Endothelial cell of umbilical vein (primary cell): Measurements from ENCODE around the gene RAB39A. TPM values are rescaled to one million over a fixed set of nuclear protein-coding genes. Genes with fewer than 3 reads are reported as not detected.

Source experiments
- BruUV-seq: library from RNA; stranded (reverse); fragments of 400-500 nt; replicated peaks from 2 replicates; lab custom pipeline; 2021; lab: Mats Ljungman, UMichigan
- CTCF ChIA-PET: fragments of 300-600, 350-600 bp; sonication (Branson Sonifier 250); formaldehyde crosslinking; loops from one replicate; lab custom pipeline; 2021; ENCODE audit warnings: antibody characterized with exemption, inconsistent platforms; lab: Charles Lee
- POLR2A ChIA-PET: fragments of 300-600, 350-600 bp; sonication (Branson Sonifier 250); formaldehyde crosslinking; loops from one replicate; lab custom pipeline; 2021; ENCODE audit warnings: antibody characterized with exemption, inconsistent platforms; lab: Charles Lee
- DNase-seq: peaks from one replicate; pipeline ENCODE4 v3.0.0-alpha.2; 2011; ENCODE audit warnings: low read depth, low spot score
- FAIRE-seq: peaks from 2 replicates; lab custom pipeline; 2011; peaks lifted over from hg19 to GRCh38; lab: Jason Lieb, UNC
- H2AFZ ChIP-seq: 2 replicates; pipeline ENCODE4 v1.6.0; 2012; ENCODE audit warnings: low read depth, low read length, control low read depth, inconsistent platforms
- H3K27ac ChIP-seq: 2 replicates; pipeline ENCODE4 v1.5.1; 2011; ENCODE audit warnings: low read depth, mild to moderate bottlenecking, control low read depth, low read length, moderate library complexity; ENCODE audit not compliant: insufficient read depth
- H3K27me3 ChIP-seq, 2 experiments: 2 replicates each; pipeline versions ENCODE4 v1.6.0 to v1.6.1; 2011; ENCODE audit warnings: low read length in 2 of 2, mixed read lengths in 1 of 2; ENCODE audit not compliant: control insufficient read depth in 2 of 2, insufficient read depth in 2 of 2
- H3K36me3 ChIP-seq, 2 experiments: 2 replicates in 1 of 2; 3 replicates in 1 of 2; pipeline ENCODE4 v1.5.1; 2011; ENCODE audit warnings: low read length in 2 of 2, mild to moderate bottlenecking in 1 of 2, moderate library complexity in 1 of 2; ENCODE audit not compliant: control insufficient read depth in 2 of 2, insufficient read depth in 2 of 2; ENCODE audit errors: extremely low read depth in 1 of 2
- H3K4me1 ChIP-seq: 3 replicates; pipeline ENCODE4 v1.5.1; 2011; ENCODE audit warnings: mild to moderate bottlenecking, low read length; ENCODE audit not compliant: control insufficient read depth, insufficient read depth; ENCODE audit errors: extremely low read depth
- H3K4me2 ChIP-seq: 2 replicates; pipeline ENCODE4 v1.6.1; 2011; ENCODE audit warnings: low read length, control low read depth, mixed read lengths; ENCODE audit not compliant: insufficient read depth
- H3K4me3 ChIP-seq, 3 experiments: fragments of 200-600 bp in 1 of 3; sonication (generic), shearing (Covaris generic) in 1 of 3; replicated peaks in 1 of 3; 2 replicates each; pipeline ENCODE4 v1.5.1; 2011 to 2016; ENCODE audit warnings: control low read depth in 3 of 3, low read length in 3 of 3, mild to moderate bottlenecking in 2 of 3, inconsistent platforms in 1 of 3, low read depth in 1 of 3, moderate library complexity in 1 of 3; ENCODE audit not compliant: insufficient read depth in 1 of 3
- H3K79me2 ChIP-seq: 2 replicates; pipeline ENCODE4 v1.6.0; 2012; ENCODE audit warnings: low read length, inconsistent platforms; ENCODE audit not compliant: control insufficient read depth, insufficient read depth
- H3K9ac ChIP-seq: replicated peaks from 2 replicates; pipeline ENCODE3; 2011; ENCODE audit warnings: low read length, control low read depth; ENCODE audit not compliant: insufficient read depth; ENCODE audit errors: extremely low read depth
- H3K9me1 ChIP-seq: replicated peaks from 3 replicates; pipeline ENCODE4 v1.6.0; 2011; ENCODE audit warnings: mild to moderate bottlenecking, low read length; ENCODE audit not compliant: control insufficient read depth, insufficient read depth; ENCODE audit errors: extremely low read depth
- H3K9me3 ChIP-seq: replicated peaks from 2 replicates; pipeline ENCODE4 v1.5.1; 2012; ENCODE audit warnings: low read length, inconsistent platforms; ENCODE audit not compliant: control insufficient read depth, insufficient read depth
- H4K20me1 ChIP-seq: replicated peaks from 2 replicates; pipeline ENCODE3; 2011; ENCODE audit warnings: mild to moderate bottlenecking, low read length; ENCODE audit not compliant: control insufficient read depth, insufficient read depth; ENCODE audit errors: extremely low read depth
- EZH2 ChIP-seq: IDR thresholded peaks from 2 replicates; pipeline ENCODE4 v1.6.1; 2012; ENCODE audit warnings: borderline replicate concordance, low read depth, mild to moderate bottlenecking, moderate library complexity, low read length, inconsistent platforms; ENCODE audit not compliant: severe bottlenecking
- FOS ChIP-seq: IDR thresholded peaks from 2 replicates; pipeline ENCODE4 v1.6.1; 2011; ENCODE audit warnings: mild to moderate bottlenecking, low read length, moderate library complexity, borderline replicate concordance; ENCODE audit not compliant: insufficient read depth
- GATA2 ChIP-seq: IDR thresholded peaks from 2 replicates; pipeline ENCODE4 v1.7.0; 2011; ENCODE audit warnings: low read depth, mild to moderate bottlenecking, moderate library complexity, mixed read lengths, low read length; ENCODE audit not compliant: insufficient read length, insufficient read depth
- JUN ChIP-seq: IDR thresholded peaks from 2 replicates; pipeline ENCODE4 v1.6.1; 2011; ENCODE audit warnings: borderline replicate concordance, low read depth; ENCODE audit not compliant: insufficient read length, insufficient read depth
- MAX ChIP-seq: IDR thresholded peaks from 2 replicates; pipeline ENCODE4 v1.6.1; 2011; ENCODE audit not compliant: insufficient read depth, insufficient read length
- MYC ChIP-seq: IDR thresholded peaks from one replicate; pipeline ENCODE4 v1.6.1; 2011; ENCODE audit warnings: mild to moderate bottlenecking, low read depth, low read length
- POLR2A ChIP-seq: IDR thresholded peaks from 2 replicates; pipeline ENCODE4 v1.6.1; 2012; ENCODE audit warnings: low read depth, mild to moderate bottlenecking, control low read depth, low read length
- POLR2AphosphoS5 ChIP-seq: IDR thresholded peaks from 2 replicates; pipeline ENCODE4 v1.6.1; 2012; ENCODE audit warnings: low read depth, mild to moderate bottlenecking, control low read depth, low read length, moderate library complexity; ENCODE audit not compliant: insufficient read depth
- dilution Hi-C: fragments of 300-500 bp; cut with MboI; formaldehyde crosslinking; loops from one replicate; pipeline ENCODE4 v1.15.0; 2019; ENCODE audit warnings: low sequenced_read_pairs; ENCODE audit not compliant: extremely low pct_ligation_motif_present
- intact Hi-C: fragments of 100-400 bp; cut with micrococcal nuclease; formaldehyde crosslinking; loops from one replicate; pipeline ENCODE4 v1.10.0; 2022
- polyA plus RNA-seq, 4 experiments: library from polyadenylated mRNA; depleted of rRNA in 3 of 4; stranded (reverse) in 3 of 4; unstranded in 1 of 4; fragments of >200 nt; gene quantifications; 2 replicates each; pipeline versions ENCODE4 v1.2.1 to v1.2.3, GENCODE V29; 2011 to 2012; ENCODE audit warnings: missing spikeins in 1 of 4
- total RNA-seq: library from RNA; stranded (reverse); gene quantifications from 2 replicates; pipeline ENCODE4 v1.2.3, GENCODE V29; 2021
- TF ChIP-seq, protein P1 (sequence below), 2 donors: IDR thresholded peaks; 1 replicate in 1 of 2; 2 replicates in 1 of 2; pipeline ENCODE4 v1.5.1; 2011; ENCODE audit warnings: low read length in 2 of 2, mild to moderate bottlenecking in 2 of 2, moderate library complexity in 2 of 2, control low read depth in 1 of 2, inconsistent platforms in 1 of 2, low read depth in 1 of 2; ENCODE audit not compliant: insufficient read depth in 1 of 2; ENCODE audit errors: extremely low read depth in 1 of 2

The RAB39A gene
- total and polyA plus RNA-seq, 2 donors (not counting 3 experiments of a cell fraction or from before 2014, with no cell fraction given): not detected

- no peak overlapping the region for H3K9ac ChIP-seq
- TF ChIP-seq MYC: no peak
- no peak for TF ChIP-seq EZH2
- no peak for TF ChIP-seq FOS
- TF ChIP-seq MAX: no peak
- no peak for TF ChIP-seq POLR2A
- TF ChIP-seq JUN: no peak
- TF ChIP-seq, protein P1, sequence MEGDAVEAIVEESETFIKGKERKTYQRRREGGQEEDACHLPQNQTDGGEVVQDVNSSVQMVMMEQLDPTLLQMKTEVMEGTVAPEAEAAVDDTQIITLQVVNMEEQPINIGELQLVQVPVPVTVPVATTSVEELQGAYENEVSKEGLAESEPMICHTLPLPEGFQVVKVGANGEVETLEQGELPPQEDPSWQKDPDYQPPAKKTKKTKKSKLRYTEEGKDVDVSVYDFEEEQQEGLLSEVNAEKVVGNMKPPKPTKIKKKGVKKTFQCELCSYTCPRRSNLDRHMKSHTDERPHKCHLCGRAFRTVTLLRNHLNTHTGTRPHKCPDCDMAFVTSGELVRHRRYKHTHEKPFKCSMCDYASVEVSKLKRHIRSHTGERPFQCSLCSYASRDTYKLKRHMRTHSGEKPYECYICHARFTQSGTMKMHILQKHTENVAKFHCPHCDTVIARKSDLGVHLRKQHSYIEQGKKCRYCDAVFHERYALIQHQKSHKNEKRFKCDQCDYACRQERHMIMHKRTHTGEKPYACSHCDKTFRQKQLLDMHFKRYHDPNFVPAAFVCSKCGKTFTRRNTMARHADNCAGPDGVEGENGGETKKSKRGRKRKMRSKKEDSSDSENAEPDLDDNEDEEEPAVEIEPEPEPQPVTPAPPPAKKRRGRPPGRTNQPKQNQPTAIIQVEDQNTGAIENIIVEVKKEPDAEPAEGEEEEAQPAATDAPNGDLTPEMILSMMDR (IDR thresholded peaks at IDR 0.05; ENCODE audit: extremely low read depth in 1 of 2, insufficient read depth in 1 of 2, low read depth in 1 of 2, low read length in 2 of 2): no peak
- no peak for TF ChIP-seq POLR2AphosphoS5
- TF ChIP-seq GATA2: no peak
- no TSS peak for BruUV-seq
These were observed 689 bp downstream of the RAB39A start for GRCh38 chr11:107928767-107929507.

More at GRCh38 chr11:107928767-107929507, 689 bp downstream of the RAB39A start:
- Histone ChIP-seq H2AFZ (no peak overlapping the region), H4K20me1 (no peaks in the 10 kb centered on the region), H3K4me2 (peak overlapping the region; percentile 12), H3K9me1 (no peaks in the 10 kb centered on the region), H3K79me2 (no peaks in the 10 kb centered on the region), H3K4me3 (peak overlapping the region in 1 of 3 experiments; percentile 28), H3K27me3 (peaks cover 9 to 14% of the 10 kb centered on the region in 2 experiments), H3K27ac (no peak overlapping the region), H3K9me3 (no peaks in the 10 kb centered on the region), H3K36me3 (no peaks in the 10 kb centered on the region), H3K4me1 (peaks cover 2% of the 10 kb centered on the region)
- FAIRE-seq (no peak), DNase-seq (no peak)
- POLR2A ChIA-PET: no interaction called here
- CTCF ChIA-PET: no interaction called here
- intact Hi-C loops: loop anchor here (1.0 to 2.0 kb wide), 2 partner anchors 80 to 233 kb away; partner anchors contain the start of gene CUL5
- dilution Hi-C loops: no loop called here
